Keratinocyte (primary cell): ENCODE data around the gene PPFIA1. TPM values are rescaled to one million over a fixed set of nuclear protein-coding genes. Genes with fewer than 3 reads are reported as not detected.
"Not testable (repeated sequence)": the region's sequence is repeated elsewhere in the genome, so short reads cannot be mapped to it uniquely, and the experiment has no call there.

Source experiments
- DNase-seq: peaks from one replicate; pipeline ENCODE4 v3.0.0-alpha.2; 2011; ENCODE audit warnings: low read depth, missing footprints, low spot score
- FAIRE-seq: peaks from 2 replicates; lab custom pipeline; 2011; peaks lifted over from hg19 to GRCh38; lab: Jason Lieb, UNC
- H2AFZ ChIP-seq: 2 replicates; pipeline ENCODE4 v1.6.0; 2012; ENCODE audit warnings: low read length, control low read depth, inconsistent platforms; ENCODE audit not compliant: control insufficient read depth
- H3K27ac ChIP-seq: 2 replicates; pipeline ENCODE4 v1.5.1; 2011; ENCODE audit warnings: low read length; ENCODE audit not compliant: control insufficient read depth, insufficient read depth
- H3K27me3 ChIP-seq: 3 replicates; pipeline ENCODE4 v1.6.0; 2011; ENCODE audit warnings: low read length; ENCODE audit not compliant: control insufficient read depth, insufficient read depth; ENCODE audit errors: extremely low read depth
- H3K36me3 ChIP-seq, 2 experiments: 2 replicates in 1 of 2; 3 replicates in 1 of 2; pipeline ENCODE4 v1.5.1; 2011; ENCODE audit warnings: low read length in 2 of 2, mild to moderate bottlenecking in 1 of 2; ENCODE audit not compliant: control insufficient read depth in 2 of 2, insufficient read depth in 2 of 2; ENCODE audit errors: extremely low read depth in 1 of 2
- H3K4me1 ChIP-seq: 3 replicates; pipeline ENCODE4 v1.5.1; 2011; ENCODE audit warnings: low read length; ENCODE audit not compliant: control insufficient read depth, insufficient read depth; ENCODE audit errors: extremely low read depth
- H3K4me2 ChIP-seq: 3 replicates; pipeline ENCODE4 v1.6.0; 2011; ENCODE audit warnings: low read depth, low read length; ENCODE audit not compliant: control insufficient read depth, insufficient read depth; ENCODE audit errors: extremely low read depth
- H3K4me3 ChIP-seq, 3 experiments: fragments of 200-600 bp in 1 of 3; sonication (generic) in 1 of 3; 2 replicates in 2 of 3; 3 replicates in 1 of 3; pipeline ENCODE4 v1.5.1; 2011 to 2016; ENCODE audit warnings: low read length in 3 of 3, mild to moderate bottlenecking in 3 of 3, control low read depth in 2 of 3, inconsistent platforms in 1 of 3, low read depth in 1 of 3, mixed read lengths in 1 of 3, mixed run types in 1 of 3, moderate library complexity in 1 of 3; ENCODE audit not compliant: control insufficient read depth in 2 of 3, insufficient read depth in 2 of 3; ENCODE audit errors: extremely low read depth in 1 of 3
- H3K79me2 ChIP-seq: 2 replicates; pipeline ENCODE4 v1.6.0; 2012; ENCODE audit warnings: low read length; ENCODE audit not compliant: control insufficient read depth, insufficient read depth
- H3K9ac ChIP-seq: 3 replicates; pipeline ENCODE4 v1.6.0; 2011; ENCODE audit warnings: low read length; ENCODE audit not compliant: control insufficient read depth, insufficient read depth; ENCODE audit errors: extremely low read depth
- H3K9me1 ChIP-seq: 3 replicates; pipeline ENCODE4 v1.6.0; 2011; ENCODE audit warnings: low read length; ENCODE audit not compliant: control insufficient read depth, insufficient read depth; ENCODE audit errors: extremely low read depth
- H3K9me3 ChIP-seq: 2 replicates; pipeline ENCODE4 v1.5.1; 2012; ENCODE audit warnings: low read depth, low read length; ENCODE audit not compliant: control insufficient read depth
- H4K20me1 ChIP-seq: 3 replicates; pipeline ENCODE4 v1.6.0; 2011; ENCODE audit warnings: low read length; ENCODE audit not compliant: control insufficient read depth, insufficient read depth; ENCODE audit errors: extremely low read depth
- EZH2 ChIP-seq: IDR thresholded peaks from one replicate; pipeline ENCODE4 v1.6.1; 2012; ENCODE audit warnings: inconsistent platforms, mild to moderate bottlenecking, low read length, moderate library complexity
- dilution Hi-C: fragments of 300-500 bp; cut with MboI; formaldehyde crosslinking; loops from one replicate; pipeline ENCODE4 v1.7.0; 2020; ENCODE audit warnings: low sequenced_read_pairs; ENCODE audit not compliant: extremely low pct_ligation_motif_present
- polyA plus RNA-seq, 5 experiments: library from polyadenylated mRNA; depleted of rRNA in 3 of 5; stranded (reverse) in 3 of 5; stranded (forward) in 1 of 5; unstranded in 1 of 5; fragments of >200 nt; gene quantifications; 1 replicate in 1 of 5; 2 replicates in 3 of 5; 3 replicates in 1 of 5; pipeline versions ENCODE4 v1.2.1 to v1.2.3, GENCODE V29; 2011 to 2012; ENCODE audit warnings: missing spikeins in 2 of 5, low read depth in 1 of 5, low replicate concordance in 1 of 5
- TF ChIP-seq, protein P1 (sequence below), 3 experiments: IDR thresholded peaks in 1 of 3; conservative IDR thresholded peaks in 1 of 3; optimal IDR thresholded peaks in 1 of 3; 2 replicates in 2 of 3; 3 replicates in 1 of 3; pipeline versions ENCODE3 to v1.5.1; 2011; ENCODE audit warnings: low read length in 3 of 3, mild to moderate bottlenecking in 3 of 3, moderate library complexity in 2 of 3, control low read depth in 1 of 3, inconsistent platforms in 1 of 3; ENCODE audit not compliant: insufficient read depth in 2 of 3; ENCODE audit errors: extremely low read depth in 1 of 3

PPFIA1 gene
- polyA plus RNA-seq, 1 donor (not counting 4 experiments of a cell fraction or from before 2014, with no cell fraction given), result 27.6 TPM

DNA sequence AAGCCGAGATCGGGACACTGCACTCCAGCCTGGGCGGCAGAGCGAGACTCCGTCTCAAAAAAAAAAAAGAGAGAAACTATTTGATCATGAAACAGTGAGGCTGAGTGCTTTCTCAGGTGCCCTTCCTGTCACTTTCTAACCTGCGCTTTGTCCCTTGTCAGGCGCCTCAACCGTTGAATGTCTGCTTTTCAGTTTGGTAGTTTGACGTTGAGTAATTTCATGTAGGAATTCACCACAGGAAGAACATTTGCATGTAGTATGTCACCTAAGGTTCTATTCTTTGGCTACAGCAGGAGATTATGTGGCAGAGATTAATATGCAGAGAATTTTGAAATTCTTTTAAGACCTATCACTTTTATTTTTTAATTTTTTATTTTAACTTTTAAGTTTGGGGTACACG lies 57.2 kb downstream of the PPFIA1 start:
- Histone ChIP-seq H3K27ac (no peak overlapping the region), H3K9me3 (no peaks in the 10 kb centered on the region), H3K36me3 (peaks cover 19 to 23% of the 10 kb centered on the region in 2 experiments), H3K4me1 (no peaks in the 10 kb centered on the region), H3K4me3 (no peak overlapping the region), H3K9me1 (no peaks in the 10 kb centered on the region), H3K27me3 (no peaks in the 10 kb centered on the region), H4K20me1 (no peaks in the 10 kb centered on the region), H3K4me2 (no peak overlapping the region), H2AFZ (no peak overlapping the region), H3K79me2 (no peaks in the 10 kb centered on the region), H3K9ac (no peak overlapping the region)
- FAIRE-seq, result no peak
- dilution Hi-C loops, result no loop called here
- DNase-seq, result no peak
- TF ChIP-seq, protein P1, sequence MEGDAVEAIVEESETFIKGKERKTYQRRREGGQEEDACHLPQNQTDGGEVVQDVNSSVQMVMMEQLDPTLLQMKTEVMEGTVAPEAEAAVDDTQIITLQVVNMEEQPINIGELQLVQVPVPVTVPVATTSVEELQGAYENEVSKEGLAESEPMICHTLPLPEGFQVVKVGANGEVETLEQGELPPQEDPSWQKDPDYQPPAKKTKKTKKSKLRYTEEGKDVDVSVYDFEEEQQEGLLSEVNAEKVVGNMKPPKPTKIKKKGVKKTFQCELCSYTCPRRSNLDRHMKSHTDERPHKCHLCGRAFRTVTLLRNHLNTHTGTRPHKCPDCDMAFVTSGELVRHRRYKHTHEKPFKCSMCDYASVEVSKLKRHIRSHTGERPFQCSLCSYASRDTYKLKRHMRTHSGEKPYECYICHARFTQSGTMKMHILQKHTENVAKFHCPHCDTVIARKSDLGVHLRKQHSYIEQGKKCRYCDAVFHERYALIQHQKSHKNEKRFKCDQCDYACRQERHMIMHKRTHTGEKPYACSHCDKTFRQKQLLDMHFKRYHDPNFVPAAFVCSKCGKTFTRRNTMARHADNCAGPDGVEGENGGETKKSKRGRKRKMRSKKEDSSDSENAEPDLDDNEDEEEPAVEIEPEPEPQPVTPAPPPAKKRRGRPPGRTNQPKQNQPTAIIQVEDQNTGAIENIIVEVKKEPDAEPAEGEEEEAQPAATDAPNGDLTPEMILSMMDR (optimal IDR thresholded peaks at IDR 0.05 in 1 of 3, IDR thresholded peaks at IDR 0.05 in 1 of 3, conservative IDR thresholded peaks at IDR 0.05 in 1 of 3; ENCODE audit: extremely low read depth in 1 of 3, insufficient read depth in 2 of 3, low read length in 3 of 3), result no peak
- TF ChIP-seq EZH2, result no peak

DNA sequence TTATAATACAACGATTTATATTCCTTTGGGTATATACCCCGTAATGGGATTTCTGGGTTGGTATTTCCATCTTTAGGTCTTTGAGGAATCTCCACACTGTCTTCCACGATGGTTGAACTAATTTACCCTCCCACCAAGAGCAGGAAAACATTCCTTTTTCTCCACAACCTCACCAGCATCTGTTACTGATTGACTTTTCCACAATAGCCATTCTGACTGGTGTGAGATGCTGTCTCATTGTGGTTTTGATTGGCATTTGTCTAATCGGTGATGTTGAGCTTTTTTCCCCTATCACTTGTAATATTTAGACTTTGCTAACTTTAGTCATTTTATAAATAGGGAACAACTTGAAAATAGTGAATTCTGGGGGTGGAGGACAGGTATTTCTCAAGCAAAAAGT lies 58.1 kb downstream of the PPFIA1 start:
- Histone ChIP-seq H3K9ac (no peak overlapping the region), H4K20me1 (no peaks in the 10 kb centered on the region), H3K79me2 (no peaks in the 10 kb centered on the region), H3K4me3 (no peak overlapping the region), H3K36me3 (peaks cover 22 to 31% of the 10 kb centered on the region in 2 experiments), H3K4me2 (no peak overlapping the region), H3K9me1 (no peaks in the 10 kb centered on the region), H3K27me3 (no peaks in the 10 kb centered on the region), H3K4me1 (no peaks in the 10 kb centered on the region), H3K9me3 (no peaks in the 10 kb centered on the region), H2AFZ (no peak overlapping the region), H3K27ac (no peak overlapping the region)
- no peak for FAIRE-seq
- TF ChIP-seq EZH2, result no peak
- TF ChIP-seq, protein P1 (optimal IDR thresholded peaks at IDR 0.05 in 1 of 3, IDR thresholded peaks at IDR 0.05 in 1 of 3, conservative IDR thresholded peaks at IDR 0.05 in 1 of 3; ENCODE audit: extremely low read depth in 1 of 3, insufficient read depth in 2 of 3, low read length in 3 of 3), result no peak
- no peak for DNase-seq
- dilution Hi-C loops, result no loop called here

DNA sequence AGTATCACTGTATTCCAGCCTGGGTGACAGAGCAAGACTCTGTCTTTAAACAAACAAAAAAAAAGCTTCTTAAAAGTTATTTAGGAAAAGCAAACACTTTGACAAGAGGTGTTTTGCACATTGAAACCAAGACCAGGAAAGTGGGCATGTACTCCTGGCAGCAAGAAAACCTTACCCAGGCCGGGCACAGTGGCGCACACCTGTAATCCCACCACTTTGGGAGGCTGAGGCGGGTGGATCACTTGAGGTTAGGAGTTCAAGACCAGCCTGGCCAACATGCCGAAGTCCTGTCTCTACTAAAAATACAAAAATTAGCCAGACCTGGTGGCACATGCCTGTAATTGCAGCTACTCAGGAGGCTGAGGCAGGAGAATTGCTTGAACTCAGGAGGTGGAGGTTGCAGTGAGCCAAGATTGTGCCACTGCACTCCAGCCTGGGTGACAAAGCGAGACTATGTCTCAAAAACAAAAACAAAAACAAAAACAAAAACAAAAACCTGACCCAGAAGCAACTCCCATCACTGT lies 60.9 kb downstream of the PPFIA1 start:
- peaks cover 13 to 29% of the 10 kb centered on the region in 2 experiments for H3K36me3 ChIP-seq
- FAIRE-seq, H3K9ac ChIP-seq, DNase-seq, H3K79me2 ChIP-seq, dilution Hi-C loops, H3K4me2 ChIP-seq, H3K27me3 ChIP-seq, H3K4me1 ChIP-seq, H3K4me3 ChIP-seq, H3K27ac ChIP-seq, H2AFZ ChIP-seq, H3K9me1 ChIP-seq, H3K9me3 ChIP-seq, H4K20me1 ChIP-seq: not testable (repeated sequence)
